H4 (cell line): Measurements from ENCODE around the gene ZBTB34. TPM values are rescaled to one million over a fixed set of nuclear protein-coding genes. Genes with fewer than 3 reads are reported as not detected.

Experiments used
- DNase-seq: peaks from one replicate; pipeline ENCODE4 v3.0.0-alpha.2; 2015; ENCODE audit warnings: low spot score
- total RNA-seq: library from RNA; depleted of rRNA; stranded (reverse); fragments of >200 nt; shearing (Covaris generic); gene quantifications from 2 replicates; pipeline ENCODE4 v1.2.3, GENCODE V29; 2014

ZBTB34 gene
- total RNA-seq, 1 experiment from 2014 or later, result 2.6 TPM

GRCh38 chr9:126879288-126879687 is 18.8 kb downstream of the ZBTB34 start:
- no peak for DNase-seq

DNA sequence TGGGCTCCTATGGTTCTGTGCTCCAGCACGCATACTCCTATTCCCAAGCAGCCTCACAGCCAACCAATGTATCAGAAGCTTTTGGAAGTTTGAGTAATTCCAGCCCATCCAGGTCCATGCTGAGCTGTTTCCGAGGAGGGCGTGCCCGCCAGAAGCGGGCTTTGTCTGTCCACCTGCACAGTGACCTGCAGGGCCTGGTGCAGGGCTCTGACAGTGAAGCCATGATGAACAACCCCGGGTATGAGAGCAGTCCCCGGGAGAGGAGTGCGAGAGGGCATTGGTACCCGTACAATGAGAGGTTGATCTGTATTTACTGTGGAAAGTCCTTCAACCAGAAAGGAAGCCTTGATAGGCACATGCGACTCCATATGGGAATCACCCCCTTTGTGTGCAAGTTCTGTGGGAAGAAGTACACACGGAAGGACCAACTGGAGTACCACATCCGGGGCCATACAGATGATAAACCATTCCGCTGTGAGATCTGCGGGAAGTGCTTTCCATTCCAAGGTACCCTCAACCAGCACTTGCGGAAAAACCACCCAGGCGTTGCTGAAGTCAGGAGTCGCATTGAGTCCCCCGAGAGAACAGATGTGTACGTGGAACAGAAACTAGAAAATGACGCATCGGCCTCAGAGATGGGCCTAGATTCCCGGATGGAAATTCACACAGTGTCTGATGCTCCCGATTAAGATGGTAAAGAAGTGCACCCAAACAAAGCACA is 19.9 kb downstream of the ZBTB34 start:
- no peak for DNase-seq

DNA sequence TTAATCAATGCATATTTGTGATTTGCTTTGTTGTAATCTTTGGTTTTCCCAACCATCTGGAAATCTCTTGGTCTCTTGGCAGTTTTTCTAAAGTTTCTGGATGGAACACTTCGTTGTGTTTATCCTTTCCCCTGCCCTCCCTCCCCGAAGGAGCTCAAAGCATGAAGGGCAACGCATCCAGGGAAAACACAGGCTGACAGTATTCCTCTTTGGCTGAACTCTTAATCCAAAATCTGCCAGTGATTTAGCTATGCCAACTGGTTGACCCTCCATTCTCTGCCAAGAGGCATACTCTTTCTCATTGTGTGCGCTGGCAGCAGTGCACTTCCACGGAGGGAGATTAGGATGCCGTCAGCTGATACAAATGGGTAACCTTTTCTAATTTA is 20.5 kb downstream of the ZBTB34 start:
- DNase-seq, result no peak

- no peak for DNase-seq
Observed at GRCh38 chr9:126882746-126883145, 22.3 kb downstream of the ZBTB34 start.

- DNase-seq, result no peak
Observed at GRCh38 chr9:126883636-126884035, 23.2 kb downstream of the ZBTB34 start.

DNA sequence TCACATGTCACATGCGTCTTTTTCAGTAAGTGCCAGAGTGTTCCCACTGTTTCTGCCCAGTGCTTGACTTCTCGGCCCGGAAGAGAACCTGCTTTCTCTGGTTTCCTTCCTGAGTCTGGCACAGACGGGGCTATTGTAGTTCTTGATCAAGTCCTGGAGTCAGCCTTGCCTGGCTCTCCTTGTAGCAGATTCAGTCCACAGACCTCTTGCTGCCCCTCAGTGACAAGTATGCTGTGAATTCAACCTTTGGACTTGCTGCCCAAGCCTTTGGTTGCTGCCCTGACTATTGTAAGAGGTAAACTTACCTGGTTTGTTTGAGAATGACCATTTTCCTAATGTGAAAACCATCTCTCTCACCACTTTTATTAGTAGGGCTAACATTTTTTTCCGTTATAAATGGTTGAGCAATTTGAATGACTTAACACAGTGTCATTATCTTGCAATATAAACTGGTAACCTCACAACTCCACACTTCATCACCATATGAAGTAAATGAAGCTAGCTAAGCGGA is 24.7 kb downstream of the ZBTB34 start:
- DNase-seq, result no peak

DNA sequence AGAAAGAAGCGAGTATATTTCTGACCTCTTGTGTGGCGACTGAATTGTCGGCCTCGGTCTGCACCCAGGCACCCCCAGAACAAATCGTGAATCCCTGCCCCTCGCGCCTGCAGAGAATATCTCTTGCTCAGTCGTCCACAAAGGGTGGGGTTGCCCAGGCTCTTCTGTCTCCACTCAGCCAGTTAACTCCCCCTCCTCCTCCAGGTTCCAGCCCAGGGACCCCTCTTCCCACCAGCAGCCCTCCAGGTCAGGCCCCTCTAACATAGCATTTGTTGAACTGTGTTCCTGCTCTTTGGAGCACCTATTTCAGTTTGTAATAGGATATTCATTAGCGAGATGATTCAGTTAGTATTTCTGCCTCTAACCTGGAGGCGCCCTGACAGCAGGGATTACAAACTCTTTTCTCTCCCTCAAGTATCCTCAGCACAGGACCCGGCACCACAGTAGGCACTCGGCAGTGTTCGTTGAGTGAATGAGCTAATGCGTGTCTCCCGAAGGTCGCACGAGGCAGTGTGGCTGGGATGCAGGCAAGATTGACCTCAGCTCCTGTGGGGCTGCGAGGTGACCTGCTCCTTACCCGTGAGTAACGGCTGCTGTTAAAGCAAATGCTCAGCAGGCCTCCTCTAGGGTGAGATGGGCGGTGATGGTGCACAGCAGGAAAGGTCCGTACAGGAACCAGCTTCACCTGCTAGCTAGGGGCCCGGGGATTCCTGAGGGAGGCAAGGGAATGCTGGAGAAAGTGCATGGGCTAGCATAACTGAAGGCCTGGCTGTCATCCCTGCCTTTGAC is 25.8 kb downstream of the ZBTB34 start:
- DNase-seq, result no peak

- DNase-seq, result no peak
Observed at GRCh38 chr9:126886897-126887296, 26.5 kb downstream of the ZBTB34 start.

DNA sequence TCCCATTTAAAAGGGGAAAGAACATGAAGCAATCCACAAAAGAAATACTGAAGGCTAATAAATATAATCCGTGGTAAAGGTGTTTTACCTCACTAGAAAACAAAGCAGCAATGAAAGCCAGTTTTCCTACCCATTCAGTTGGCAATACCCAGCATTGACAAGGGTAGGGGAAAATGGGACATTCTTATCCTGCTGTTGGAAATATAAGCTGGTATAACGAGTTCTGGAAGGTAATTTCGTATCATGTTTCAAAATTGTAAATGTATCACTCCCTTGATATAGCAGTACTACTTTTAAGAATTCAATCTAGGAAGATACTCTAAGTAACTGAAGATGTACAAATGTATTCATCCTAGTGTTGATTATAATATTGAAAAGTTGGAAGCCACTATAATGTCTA is 31.2 kb downstream of the ZBTB34 start:
- DNase-seq, result no peak

DNA sequence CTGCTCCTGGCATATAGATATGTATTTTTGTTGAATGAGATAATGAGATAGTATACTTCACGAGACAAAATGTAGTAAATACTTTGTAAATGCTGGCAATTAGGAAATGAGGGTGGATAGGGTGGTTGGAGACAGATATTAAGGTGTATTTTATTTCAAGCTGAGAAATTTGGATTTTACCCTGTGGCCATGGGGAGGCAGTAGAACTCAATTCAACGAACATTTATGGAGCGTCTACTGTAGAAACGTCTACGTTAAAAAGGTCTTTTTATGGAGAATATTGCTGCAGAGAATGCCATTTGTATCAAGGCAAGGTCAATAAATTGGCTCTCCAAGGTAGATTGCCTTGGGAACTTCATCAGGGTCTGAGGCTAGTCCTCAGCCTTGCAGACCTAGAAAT is 32.6 kb downstream of the ZBTB34 start:
- DNase-seq, result no peak

GRCh38 chr9:126894052-126894603 is 33.7 kb downstream of the ZBTB34 start:
- DNase-seq, result no peak

GRCh38 chr9:126902210-126902609 is 41.8 kb downstream of the ZBTB34 start:
- DNase-seq, result no peak

- DNase-seq, result no peak
Observed at GRCh38 chr9:126904586-126904985, 44.1 kb downstream of the ZBTB34 start.

DNA sequence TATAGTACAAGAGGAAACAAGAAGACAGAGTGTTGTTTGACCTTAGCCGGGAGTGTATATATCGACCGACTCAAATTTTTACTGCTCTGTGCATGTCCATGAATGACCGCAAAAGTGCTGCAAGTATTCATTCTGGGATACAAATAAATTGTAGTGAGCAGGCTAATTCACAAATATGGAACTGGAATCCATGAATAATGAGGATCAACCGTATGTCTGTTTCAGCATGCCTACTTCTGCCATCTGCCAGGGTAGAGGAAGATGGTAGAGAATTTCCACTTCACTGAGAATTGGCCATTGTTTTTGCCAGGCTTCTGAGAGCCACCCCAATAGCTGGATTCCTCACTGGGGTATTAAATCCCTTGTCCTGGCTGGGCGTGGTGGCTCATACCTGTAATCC is 45.7 kb downstream of the ZBTB34 start:
- no peak for DNase-seq

GRCh38 chr9:126907058-126907457 is 46.6 kb downstream of the ZBTB34 start:
- DNase-seq, result no peak

DNA sequence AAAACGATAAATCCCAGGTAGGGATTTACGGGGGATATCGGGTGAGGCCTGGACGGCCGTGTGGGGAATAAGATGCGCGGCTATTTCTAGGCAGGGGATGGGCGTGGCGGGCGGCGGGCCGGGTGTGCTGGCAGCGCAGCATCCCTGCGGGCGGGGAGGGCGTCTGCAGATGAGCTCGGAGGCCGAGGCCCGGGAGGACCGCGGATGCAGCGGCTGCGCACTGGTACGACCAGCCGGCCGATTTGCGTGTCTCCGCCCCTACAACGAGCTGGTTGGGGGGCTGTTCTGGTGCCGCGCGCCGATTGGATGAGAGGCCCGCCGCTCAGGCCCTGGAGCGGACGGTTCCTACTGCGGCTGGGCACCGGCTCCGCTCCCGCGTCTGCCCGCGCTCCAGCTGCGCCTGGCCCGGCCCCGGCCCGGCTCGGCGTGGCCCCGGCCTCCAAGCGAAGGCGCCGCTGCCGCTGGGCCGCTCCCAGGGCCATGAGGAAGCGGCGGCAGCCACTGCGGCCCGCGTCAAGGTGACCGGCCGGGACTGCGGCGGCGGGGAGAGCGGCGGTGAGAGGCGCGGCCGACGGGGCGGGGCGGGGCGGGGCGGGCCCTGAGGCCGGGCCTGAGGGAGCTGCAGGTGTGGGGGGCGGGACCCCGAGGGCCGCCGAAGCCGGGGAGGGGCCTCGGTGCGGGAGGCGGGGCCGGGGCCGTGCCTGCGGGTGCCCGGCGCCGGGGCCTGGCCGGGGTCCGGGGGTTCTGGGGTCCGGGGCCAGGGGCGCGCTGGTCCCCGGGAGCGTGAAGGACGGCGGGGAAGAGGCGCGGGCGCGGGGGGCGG is 54.2 kb downstream of the ZBTB34 start, which contains the start of gene RALGPS1:
RALGPS1 (plus strand) TSS at position 325 of the 823 bp plus-strand sequence. CDS start 47,508 bp downstream, outside the sequence.
- peak; percentile 94 for DNase-seq

DNA sequence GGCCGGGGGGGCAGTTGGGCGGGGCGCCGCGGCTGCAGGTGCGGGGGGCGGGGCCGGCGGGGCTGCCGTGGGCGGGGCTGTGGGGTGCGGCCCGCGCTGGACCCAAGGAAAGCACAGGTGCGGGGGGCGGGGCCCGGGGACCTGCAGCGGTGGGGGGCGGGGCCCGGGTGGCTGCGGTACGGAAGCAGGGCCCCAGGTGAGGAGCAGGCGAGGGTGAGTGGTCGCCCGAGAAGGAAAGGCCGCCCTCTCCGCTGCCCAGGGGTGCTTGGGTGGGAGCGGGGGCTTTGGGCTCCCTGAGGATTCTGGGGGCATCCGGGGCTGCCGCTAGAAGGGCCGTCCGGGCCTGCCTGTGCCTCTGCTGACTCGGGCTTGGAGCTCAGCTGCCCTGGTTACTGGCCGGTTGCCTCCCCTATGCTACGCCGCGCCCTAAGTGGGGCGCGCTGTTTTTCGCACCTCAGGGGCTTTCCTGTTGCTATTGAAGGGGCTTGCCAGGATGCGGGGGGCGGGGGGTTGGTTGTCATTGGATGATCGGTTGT is 54.9 kb downstream of the ZBTB34 start:
- no peak for DNase-seq

- no peak for DNase-seq
Observed at GRCh38 chr9:126915846-126916543, 55.6 kb downstream of the ZBTB34 start.

- DNase-seq, result no peak
Observed at GRCh38 chr9:126916909-126917308, 56.5 kb downstream of the ZBTB34 start.

DNA sequence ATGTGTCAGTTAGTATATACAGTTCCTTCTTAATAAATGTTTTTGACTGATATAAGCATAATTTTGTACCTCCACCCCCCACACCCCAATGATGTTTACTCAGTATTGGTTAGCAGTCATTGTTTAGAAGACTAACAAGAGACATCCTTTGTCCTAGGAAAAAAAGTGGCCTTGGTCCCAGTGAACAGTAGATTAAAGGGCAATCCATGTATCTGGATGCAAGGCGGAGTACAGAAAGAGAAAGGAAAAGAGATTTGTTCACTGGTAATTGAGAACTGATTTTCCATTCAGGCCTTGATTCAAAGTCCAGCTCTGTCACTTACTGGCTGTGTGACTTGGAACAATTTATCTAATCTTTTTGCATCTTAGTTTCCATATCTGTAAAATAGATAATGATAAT is 58.8 kb downstream of the ZBTB34 start:
- no peak for DNase-seq

- no peak for DNase-seq
Observed at GRCh38 chr9:126925876-126926275, 65.4 kb downstream of the ZBTB34 start.
